NCI-H2107 treated with DMSO at 0.1 percent for 48 hours (cell line): ENCODE measurements around the gene C11orf98.
"Not testable (repeated sequence)": the region's sequence is repeated elsewhere in the genome, so short reads cannot be mapped to it uniquely, and the experiment has no call there.

Source experiments
- DNase-seq: peaks from one replicate; lab custom pipeline; 2025; ENCODE audit not compliant: unreplicated experiment; lab: John Stamatoyannopoulos, UW

C11orf98 gene

GRCh38 chr11:62654297-62654696 is 10.7 kb downstream of the C11orf98 start:
- DNase-seq = no peak

GRCh38 chr11:62652161-62653006 is 12.6 kb downstream of the C11orf98 start:
- no peak for DNase-seq

GRCh38 chr11:62650283-62650682 is 14.7 kb downstream of the C11orf98 start:
- not testable (repeated sequence) for DNase-seq

- no peak for DNase-seq
Measured at GRCh38 chr11:62649486-62649885, 15.5 kb downstream of the C11orf98 start.

GRCh38 chr11:62648967-62649364 is 16.0 kb downstream of the C11orf98 start:
- DNase-seq = no peak

- no peak for DNase-seq
Measured at GRCh38 chr11:62648185-62648966, 16.6 kb downstream of the C11orf98 start.

GRCh38 chr11:62647609-62648005 is 17.4 kb downstream of the C11orf98 start:
- DNase-seq = no peak

GRCh38 chr11:62646825-62647608 is 18.0 kb downstream of the C11orf98 start:
- DNase-seq = no peak

GRCh38 chr11:62645946-62646824 is 18.8 kb downstream of the C11orf98 start, which contains the start of gene GANAB:
GANAB (minus strand) TSS chr11:62646613; CDS start chr11:62646599, 14 bp downstream.
- peak; percentile 95 for DNase-seq

GRCh38 chr11:62645671-62645945 is 19.4 kb downstream of the C11orf98 start:
- no peak for DNase-seq

GRCh38 chr11:62644220-62644619 is 20.8 kb downstream of the C11orf98 start:
- no peak for DNase-seq

GRCh38 chr11:62632492-62632891 is 32.5 kb downstream of the C11orf98 start:
- DNase-seq = no peak

GRCh38 chr11:62627713-62628112 is 37.3 kb downstream of the C11orf98 start:
- no peak for DNase-seq

- no peak for DNase-seq
Measured at GRCh38 chr11:62622476-62623089, 42.4 kb downstream of the C11orf98 start.

GRCh38 chr11:62621567-62622470 is 43.2 kb downstream of the C11orf98 start, which contains the start of gene B3GAT3:
B3GAT3 (minus strand) TSS chr11:62621986; CDS start chr11:62621947, 39 bp downstream.
- peak; percentile 89 for DNase-seq

GRCh38 chr11:62621027-62621566 is 43.9 kb downstream of the C11orf98 start:
- DNase-seq = no peak

- not testable (repeated sequence) for DNase-seq
Measured at GRCh38 chr11:62616957-62617356, 48.1 kb downstream of the C11orf98 start.

- no peak for DNase-seq
Measured at GRCh38 chr11:62615521-62615920, 49.5 kb downstream of the C11orf98 start.

- DNase-seq = no peak
Measured at GRCh38 chr11:62614275-62614674, 50.7 kb downstream of the C11orf98 start.
